ENCODE measurements around the gene LLGL1. TPM values are rescaled to one million over a fixed set of nuclear protein-coding genes. Genes with fewer than 3 reads are reported as not detected.
"Not testable (repeated sequence)": the region's sequence is repeated elsewhere in the genome, so short reads cannot be mapped to it uniquely, and the experiment has no call there.

The LLGL1 gene
- polyA plus RNA-seq, 1 donor = 20.8 TPM

GRCh38 chr17:18194394-18194793, 31.0 kb upstream of the LLGL1 start:
- DNase-seq (ENCODE audit: low read depth) = no peak

- DNase-seq (ENCODE audit: low read depth) = no peak
These were observed 30.6 kb upstream of the LLGL1 start for GRCh38 chr17:18194804-18195203.

DNA sequence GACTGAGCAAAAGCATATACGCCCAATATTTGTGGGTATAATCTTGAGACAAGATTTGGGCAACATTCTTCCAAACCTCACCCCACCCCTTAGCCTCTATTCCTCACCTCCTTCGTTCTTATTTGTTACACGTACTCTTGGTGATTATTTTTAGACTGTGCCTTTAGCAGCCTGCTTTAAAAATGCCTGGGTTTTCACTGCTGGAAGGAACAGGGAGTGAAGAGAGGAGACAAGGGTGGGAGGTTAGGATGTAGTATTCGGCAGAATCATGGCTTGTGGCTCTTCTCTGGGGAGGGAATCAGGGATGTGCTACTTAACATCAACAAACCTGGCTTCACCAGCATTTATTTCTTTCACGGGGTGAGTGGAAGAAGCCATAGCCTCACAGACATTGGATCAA, 30.2 kb upstream of the LLGL1 start:
- no peak for DNase-seq (ENCODE audit: low read depth)

- no peak for DNase-seq (ENCODE audit: low read depth)
These were observed 27.8 kb upstream of the LLGL1 start for GRCh38 chr17:18197535-18198194.

GRCh38 chr17:18198530-18198929, 26.9 kb upstream of the LLGL1 start:
- DNase-seq (ENCODE audit: low read depth) = no peak

DNA sequence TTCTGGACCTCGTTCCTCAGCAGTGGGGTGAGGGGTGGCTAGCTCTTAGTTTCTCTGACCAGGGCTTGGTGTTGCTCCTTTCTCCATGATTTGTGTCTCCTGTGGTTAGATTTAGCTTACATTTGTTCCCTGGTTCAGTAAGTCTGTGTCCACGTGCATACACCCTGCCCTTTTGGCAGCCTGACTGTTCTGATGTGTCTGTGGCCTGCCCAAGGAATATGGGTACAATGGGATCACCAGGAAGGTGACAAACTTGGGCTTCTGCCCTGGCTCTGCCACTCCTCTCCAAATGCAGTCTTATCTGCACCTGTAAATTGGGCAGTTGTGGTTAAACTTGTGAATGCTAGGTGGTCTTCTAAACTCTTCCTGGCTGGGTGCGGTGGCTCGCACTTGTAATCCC, 24.3 kb upstream of the LLGL1 start:
- no peak for DNase-seq (ENCODE audit: low read depth)

- no peak for DNase-seq (ENCODE audit: low read depth)
These were observed 22.1 kb upstream of the LLGL1 start for GRCh38 chr17:18203308-18203707.

DNA sequence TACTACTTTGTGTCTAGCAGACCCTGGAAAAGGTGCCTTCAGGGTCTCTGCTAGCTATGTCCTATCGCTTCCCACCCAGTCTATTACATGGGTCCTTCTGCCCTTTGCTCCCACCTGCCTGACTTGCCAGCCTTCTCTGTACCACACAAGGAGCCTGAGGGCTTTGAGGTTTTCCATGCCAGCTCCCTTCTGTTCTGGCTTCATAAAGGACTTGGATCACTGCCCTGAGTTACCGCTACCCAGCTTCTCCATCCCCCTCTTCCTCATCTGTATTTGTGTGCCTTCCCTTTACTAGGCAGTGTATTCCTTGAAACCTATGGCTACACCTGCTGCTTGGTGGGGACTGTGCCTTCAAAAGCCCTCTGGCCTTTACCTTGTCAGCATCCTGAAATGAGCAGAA, 19.6 kb upstream of the LLGL1 start:
- DNase-seq (ENCODE audit: low read depth) = no peak

GRCh38 chr17:18206962-18207361, 18.5 kb upstream of the LLGL1 start:
- no peak for DNase-seq (ENCODE audit: low read depth)

GRCh38 chr17:18208092-18208491, 17.3 kb upstream of the LLGL1 start:
- no peak for DNase-seq (ENCODE audit: low read depth)

- DNase-seq (ENCODE audit: low read depth) = no peak
These were observed 11.7 kb upstream of the LLGL1 start for GRCh38 chr17:18213666-18214270.

DNA sequence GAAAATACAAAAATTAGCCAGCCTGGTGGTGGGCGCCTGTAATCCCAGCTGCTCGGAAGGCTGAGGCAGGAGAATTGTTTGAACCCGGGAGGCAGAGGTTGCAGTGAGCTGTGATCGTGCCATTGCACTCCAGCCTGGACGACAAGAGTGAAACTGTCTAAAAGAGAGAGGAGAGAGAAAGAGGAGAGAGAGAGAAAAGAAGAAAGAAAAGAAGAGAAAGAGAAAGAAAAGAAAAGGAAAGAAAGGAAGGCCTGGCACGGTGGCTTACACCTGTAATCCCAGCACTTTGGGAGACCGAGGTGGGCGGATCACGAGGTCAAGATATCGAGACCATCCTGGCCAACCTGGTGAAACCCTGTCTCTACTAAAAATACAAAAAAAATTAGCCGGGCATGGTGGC, 8.5 kb upstream of the LLGL1 start:
- not testable (repeated sequence) for DNase-seq (ENCODE audit: low read depth)

GRCh38 chr17:18217412-18218015, 7.9 kb upstream of the LLGL1 start:
- DNase-seq (ENCODE audit: low read depth) = no peak

GRCh38 chr17:18218756-18219415, 6.5 kb upstream of the LLGL1 start:
- no peak for DNase-seq (ENCODE audit: low read depth)

DNA sequence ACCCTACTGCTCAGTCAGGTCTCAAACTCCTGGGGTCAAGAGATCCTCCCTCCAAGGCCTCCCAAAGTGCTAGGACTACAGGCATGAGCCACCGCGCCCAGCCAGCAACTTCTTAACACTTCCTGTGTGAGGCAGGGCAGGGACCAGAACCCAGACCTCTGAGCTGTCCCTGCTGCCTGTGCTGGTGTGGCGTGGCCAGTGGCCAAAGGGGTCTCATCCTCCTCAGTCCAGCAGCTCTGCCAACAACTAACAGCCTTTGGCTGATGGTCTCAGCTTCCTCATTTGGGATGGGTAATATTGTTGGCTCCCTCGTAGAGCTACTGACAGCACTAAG, 1.4 kb upstream of the LLGL1 start:
- no peak for DNase-seq (ENCODE audit: low read depth)

GRCh38 chr17:18224387-18225120, 881 bp upstream of the LLGL1 start:
- DNase-seq (ENCODE audit: low read depth) = no peak

DNA sequence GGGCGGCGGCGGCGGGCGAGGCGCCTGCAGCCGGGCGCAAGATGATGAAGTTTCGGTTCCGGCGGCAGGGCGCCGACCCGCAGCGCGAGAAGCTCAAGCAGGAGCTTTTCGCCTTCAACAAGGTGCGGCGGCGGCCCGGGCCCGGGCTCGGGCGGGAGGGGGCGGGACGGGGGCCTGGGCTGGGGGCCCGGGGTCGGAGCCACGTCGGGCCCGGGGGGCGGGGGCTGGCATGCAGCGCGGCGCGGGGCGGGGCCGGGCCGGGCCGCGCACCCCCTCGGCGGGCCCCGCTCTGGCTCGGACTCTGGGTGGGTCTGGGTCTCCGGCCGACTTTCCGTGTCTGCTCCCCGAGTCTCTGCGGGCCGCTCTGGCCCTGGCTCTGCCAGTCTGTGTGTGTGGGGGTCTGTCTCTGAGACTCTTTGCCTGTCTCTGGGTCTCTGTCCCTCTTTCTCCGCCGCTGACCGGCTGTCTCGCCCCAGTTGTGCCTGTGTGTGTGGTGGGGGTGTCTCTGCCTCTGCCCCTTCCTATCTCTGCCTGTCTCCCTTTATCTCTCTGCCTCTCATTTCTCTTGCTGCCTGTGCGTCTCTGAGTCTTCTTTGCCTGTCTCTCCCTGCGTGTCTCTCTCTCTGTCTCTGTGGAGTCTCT, 328 bp downstream of the LLGL1 start:
- DNase-seq (ENCODE audit: low read depth) = no peak

DNA sequence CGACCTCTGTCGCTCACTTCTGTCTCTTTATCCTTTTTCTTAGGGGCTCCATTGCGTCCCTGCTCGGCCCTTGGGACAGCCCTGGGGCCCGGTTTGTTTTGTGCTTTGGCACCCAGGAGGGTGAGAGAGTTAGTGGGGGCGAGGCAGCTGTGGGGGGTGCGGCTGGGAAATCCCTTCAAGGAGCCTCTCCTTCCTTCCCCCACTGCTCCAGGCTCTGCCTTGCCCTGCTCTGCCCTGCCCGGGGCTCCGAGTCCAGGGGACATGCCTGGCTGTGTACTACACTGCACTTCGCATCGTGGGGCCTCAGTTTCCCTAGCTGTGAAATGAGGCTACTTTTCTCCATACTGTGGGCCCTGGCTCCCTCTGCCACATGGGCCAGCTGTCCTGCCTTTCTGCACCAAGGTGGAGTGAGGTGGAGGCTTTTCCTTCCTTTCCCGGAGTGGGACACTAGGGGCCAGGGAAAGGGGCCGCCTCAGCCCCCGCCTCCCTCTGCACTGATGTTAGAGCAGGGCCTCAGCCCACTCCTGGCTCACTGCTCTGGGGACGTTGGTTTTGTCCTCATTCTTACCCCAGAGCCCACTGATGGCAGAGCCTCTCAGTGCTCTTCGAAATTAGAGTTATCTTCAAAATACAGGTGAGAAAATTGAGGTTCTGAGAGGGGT, 980 bp downstream of the LLGL1 start:
- DNase-seq (ENCODE audit: low read depth) = no peak

GRCh38 chr17:18227635-18228034, 2.2 kb downstream of the LLGL1 start:
- DNase-seq (ENCODE audit: low read depth) = no peak

DNA sequence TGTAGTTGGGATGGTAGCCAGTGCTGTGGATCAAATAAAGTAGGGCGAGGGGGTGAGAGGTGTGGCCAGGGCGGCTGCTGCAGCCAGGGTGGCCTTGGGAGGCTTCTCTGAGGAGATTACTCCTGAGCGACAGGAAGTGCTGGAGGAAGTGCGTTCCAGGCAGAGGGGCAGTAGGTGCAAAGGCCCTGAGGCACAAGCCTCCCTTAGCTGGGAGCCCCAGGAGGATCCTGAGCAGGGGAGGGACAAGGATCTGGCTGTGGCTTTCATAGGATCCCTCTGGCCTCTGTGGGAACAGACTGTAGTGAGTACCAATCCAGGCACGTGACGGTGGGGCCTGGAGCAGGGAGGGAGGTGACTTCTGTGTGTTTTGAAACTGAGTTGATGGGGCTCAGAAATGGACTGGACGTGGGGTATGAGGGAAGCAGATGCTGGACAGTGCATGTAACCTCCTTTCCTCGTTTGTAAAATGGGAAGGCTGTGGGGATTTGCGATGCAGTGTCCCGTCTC, 2.8 kb downstream of the LLGL1 start:
- DNase-seq (ENCODE audit: low read depth) = no peak

- DNase-seq (ENCODE audit: low read depth) = no peak
These were observed 3.8 kb downstream of the LLGL1 start for GRCh38 chr17:18229254-18229653.

All from forelimb muscle (tissue), 1 donor.